Mucosa of rectum (tissue), 2 donors: ENCODE measurements around the gene TTC7B.

Experiments
- H3K27ac ChIP-seq, 2 donors: one replicate each; pipeline ENCODE4 v1.7.0; 2013; ENCODE audit warnings: inconsistent platforms in 2 of 2, low read depth in 2 of 2, low read length in 2 of 2
- H3K27me3 ChIP-seq, 2 donors: one replicate each; pipeline ENCODE4 v1.7.0; 2013; ENCODE audit warnings: low read length in 2 of 2; ENCODE audit not compliant: control insufficient read depth in 2 of 2, insufficient read depth in 2 of 2
- H3K36me3 ChIP-seq, 2 donors: one replicate each; pipeline ENCODE4 v1.7.0; 2013; ENCODE audit warnings: low read length in 2 of 2; ENCODE audit not compliant: control insufficient read depth in 2 of 2, insufficient read depth in 2 of 2
- H3K4me1 ChIP-seq, 2 donors: one replicate each; pipeline ENCODE4 v1.7.0; 2013; ENCODE audit warnings: low read length in 2 of 2, mild to moderate bottlenecking in 1 of 2; ENCODE audit not compliant: control insufficient read depth in 2 of 2, insufficient read depth in 2 of 2
- H3K4me3 ChIP-seq, 2 donors: one replicate each; pipeline ENCODE4 v1.7.0; 2013; ENCODE audit warnings: low read length in 2 of 2
- H3K9ac ChIP-seq, 2 donors: one replicate each; pipeline ENCODE4 v1.7.0; 2013; ENCODE audit warnings: low read length in 2 of 2, low read depth in 1 of 2, mild to moderate bottlenecking in 1 of 2
- H3K9me3 ChIP-seq, 2 donors: one replicate each; pipeline ENCODE4 v1.7.0; 2013; ENCODE audit warnings: low read length in 2 of 2; ENCODE audit not compliant: control insufficient read depth in 2 of 2
- donor health status: healthy.
- donor health status: Normal muscosa, but diverticular disease.

Gene TTC7B

DNA sequence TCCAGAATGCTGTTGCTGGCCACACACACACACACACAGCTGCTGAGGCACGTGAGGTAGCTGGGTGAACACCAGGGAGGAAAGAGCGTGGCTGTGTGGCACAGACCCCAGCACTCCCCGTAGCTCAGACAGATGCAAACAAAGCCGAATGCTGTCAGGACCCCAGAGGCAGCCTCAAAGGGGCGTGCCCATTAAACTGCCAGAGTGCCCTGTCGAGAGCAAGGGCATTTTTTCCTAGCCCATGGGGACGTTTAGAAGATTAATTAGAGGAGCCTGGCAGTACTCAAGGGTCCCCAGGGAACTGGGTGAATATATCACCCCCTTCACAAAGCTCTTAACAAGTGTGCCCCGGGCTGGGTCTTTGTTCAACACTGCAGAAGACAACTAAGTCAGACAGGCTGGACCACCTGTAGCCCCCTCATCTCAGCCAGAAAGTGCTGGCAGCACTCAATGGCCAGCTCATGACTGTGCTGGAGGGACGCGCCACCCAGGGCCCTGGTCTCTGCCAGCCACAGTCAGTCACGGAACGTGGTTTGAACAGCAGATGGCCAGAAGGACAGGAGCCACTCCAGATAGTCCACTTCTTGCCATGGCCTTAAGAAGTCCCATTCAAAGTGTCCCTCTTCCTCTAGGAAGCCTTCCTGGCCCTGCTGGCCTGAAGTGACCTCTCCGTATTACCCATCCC is 37.5 kb downstream of the TTC7B start:
- no peak overlapping the region for H3K27ac ChIP-seq
- no peaks in the 10 kb centered on the region for H3K4me1 ChIP-seq
- H3K36me3 ChIP-seq: no peaks in the 10 kb centered on the region
- no peak overlapping the region for H3K4me3 ChIP-seq
- H3K9me3 ChIP-seq: no peaks in the 10 kb centered on the region
- H3K9ac ChIP-seq: no peak overlapping the region
- no peaks in the 10 kb centered on the region for H3K27me3 ChIP-seq

DNA sequence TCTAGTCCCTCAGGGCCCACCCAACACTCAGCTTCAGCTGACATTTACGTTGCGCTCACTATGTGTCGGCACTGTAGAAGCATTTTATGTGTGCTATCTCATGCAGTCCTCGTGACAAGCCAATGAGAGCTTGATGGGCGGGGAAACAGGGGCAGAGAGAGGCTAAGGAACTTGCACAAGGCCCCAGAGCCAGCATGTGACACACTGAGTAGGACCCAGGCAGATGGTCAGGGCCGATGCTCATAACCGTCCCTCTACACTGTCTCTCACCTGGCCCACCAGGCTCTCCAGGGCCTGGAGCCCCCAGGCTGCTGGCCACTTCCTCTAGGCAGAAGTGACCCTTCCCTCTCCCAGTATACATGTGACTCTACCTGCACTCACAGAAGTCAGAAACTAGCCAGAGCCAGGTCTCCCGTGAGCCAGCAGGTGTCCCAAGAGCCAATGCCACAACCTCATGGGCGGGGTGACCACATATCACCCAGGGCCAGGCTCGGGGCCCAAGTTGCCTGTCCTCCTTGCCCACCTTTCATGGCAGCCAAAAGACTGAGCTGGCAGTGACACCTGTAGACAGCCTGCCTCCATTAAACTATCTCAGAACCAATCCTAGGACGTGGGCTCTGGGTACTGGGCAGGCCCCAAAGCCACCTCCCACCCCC is 38.3 kb downstream of the TTC7B start:
- Histone ChIP-seq H3K4me3 (no peak overlapping the region), H3K27ac (no peak overlapping the region), H3K36me3 (no peaks in the 10 kb centered on the region), H3K9me3 (no peaks in the 10 kb centered on the region), H3K27me3 (no peaks in the 10 kb centered on the region), H3K9ac (no peak overlapping the region), H3K4me1 (no peaks in the 10 kb centered on the region)

DNA sequence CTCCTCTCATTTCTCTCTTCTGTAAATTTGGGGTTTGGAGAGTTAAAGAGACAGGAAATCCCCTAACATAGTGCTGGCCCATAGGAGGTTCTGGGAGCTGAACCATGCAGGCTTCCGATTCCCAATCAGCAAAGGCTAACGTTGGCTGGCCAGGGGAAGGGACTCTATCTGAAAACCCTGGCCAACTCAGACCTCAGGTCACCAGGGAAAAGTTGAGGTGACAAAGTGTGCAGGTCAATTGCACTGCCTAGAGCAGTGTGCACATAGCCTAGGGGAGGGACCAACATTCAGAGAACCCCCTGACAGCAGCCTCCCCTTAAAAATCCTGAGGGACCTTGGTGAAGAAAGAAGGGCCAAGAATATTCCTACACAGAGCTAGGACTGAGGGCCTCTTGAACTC is 38.9 kb downstream of the TTC7B start:
- Histone ChIP-seq H3K27ac (no peak overlapping the region), H3K36me3 (no peaks in the 10 kb centered on the region), H3K9me3 (no peaks in the 10 kb centered on the region), H3K4me1 (no peaks in the 10 kb centered on the region), H3K27me3 (no peaks in the 10 kb centered on the region), H3K4me3 (no peak overlapping the region), H3K9ac (no peak overlapping the region)

DNA sequence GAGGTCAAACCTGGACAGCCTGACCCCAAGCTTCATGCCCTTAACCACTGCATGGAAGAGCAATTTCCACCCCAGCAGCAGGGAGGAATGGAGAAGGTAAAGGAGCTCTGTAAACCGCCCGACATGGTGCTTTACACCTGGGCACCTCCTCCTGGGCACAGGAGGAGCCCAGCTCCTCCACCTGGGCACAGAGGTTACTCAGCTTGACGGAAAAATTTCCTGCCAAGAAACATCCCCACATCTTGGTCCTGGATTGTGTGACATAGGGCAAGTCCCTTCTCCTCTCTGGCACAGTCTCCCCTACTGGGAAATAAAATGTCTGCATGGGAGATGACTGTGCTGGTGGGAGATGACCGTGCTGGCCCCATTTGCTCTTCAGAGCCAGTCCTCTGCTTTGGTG is 40.8 kb downstream of the TTC7B start:
- Histone ChIP-seq H3K27ac (no peak overlapping the region), H3K27me3 (no peaks in the 10 kb centered on the region), H3K36me3 (no peaks in the 10 kb centered on the region), H3K9me3 (no peaks in the 10 kb centered on the region), H3K4me3 (no peak overlapping the region), H3K9ac (no peak overlapping the region), H3K4me1 (no peaks in the 10 kb centered on the region)

DNA sequence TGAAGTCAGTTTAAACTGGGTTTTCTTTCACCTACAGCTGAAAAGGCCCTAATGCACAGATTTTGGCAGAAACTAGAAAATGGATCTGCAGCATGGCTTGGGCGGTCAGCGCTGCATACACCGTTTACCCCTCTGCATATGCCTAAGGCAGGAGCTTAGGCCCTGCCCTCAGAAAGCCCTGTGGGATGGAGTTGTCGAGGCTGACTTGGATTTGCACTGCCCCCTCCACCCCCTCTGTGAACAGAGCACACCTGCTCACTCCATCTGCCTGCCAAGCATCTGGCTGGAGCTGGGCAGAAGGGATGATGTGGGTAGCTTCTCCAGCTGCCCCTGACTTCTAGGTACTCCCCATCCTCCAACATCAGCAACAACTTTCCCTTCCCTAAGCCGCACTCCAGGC is 41.9 kb downstream of the TTC7B start:
- Histone ChIP-seq H3K36me3 (no peaks in the 10 kb centered on the region), H3K9ac (no peak overlapping the region), H3K4me1 (no peaks in the 10 kb centered on the region), H3K27ac (no peak overlapping the region), H3K27me3 (no peaks in the 10 kb centered on the region), H3K4me3 (no peak overlapping the region), H3K9me3 (no peaks in the 10 kb centered on the region)

DNA sequence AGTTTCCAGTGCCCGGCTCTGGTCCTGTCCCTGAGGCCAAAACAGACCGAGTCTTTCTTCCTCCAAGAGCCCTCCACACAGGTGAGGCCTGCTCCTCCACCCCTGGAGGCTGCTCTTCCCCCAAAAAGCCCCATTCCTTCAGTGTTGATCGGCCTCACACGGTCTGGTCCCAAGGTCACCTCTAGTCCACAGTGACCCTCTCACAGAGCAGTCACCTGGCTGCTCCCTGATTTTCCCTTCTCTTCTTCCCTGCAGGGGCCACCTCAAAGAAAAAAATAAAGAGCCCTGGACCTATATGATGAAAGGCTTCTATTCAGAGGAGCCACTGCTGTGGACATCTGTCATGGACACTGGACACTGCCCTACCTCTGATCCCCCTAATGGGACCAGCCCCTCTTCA is 42.5 kb downstream of the TTC7B start:
- Histone ChIP-seq H3K27ac (no peak overlapping the region), H3K4me1 (no peaks in the 10 kb centered on the region), H3K27me3 (no peaks in the 10 kb centered on the region), H3K4me3 (no peak overlapping the region), H3K36me3 (no peaks in the 10 kb centered on the region), H3K9ac (no peak overlapping the region), H3K9me3 (no peaks in the 10 kb centered on the region)

DNA sequence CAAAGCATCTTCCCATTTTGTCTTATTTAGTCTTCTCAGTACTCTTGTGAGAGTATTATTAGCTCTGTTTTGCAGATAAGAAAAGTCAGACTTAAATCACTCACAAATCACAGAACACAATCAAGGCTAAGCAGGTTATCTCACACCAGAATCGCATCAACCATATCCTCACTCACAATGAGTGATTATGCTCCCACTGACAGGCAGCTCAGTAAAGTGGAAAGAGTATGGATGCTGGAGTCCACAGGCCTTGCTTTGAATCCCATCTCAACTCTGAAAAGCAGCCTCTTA is 43.1 kb downstream of the TTC7B start:
- H3K27me3 ChIP-seq: no peaks in the 10 kb centered on the region
- H3K4me3 ChIP-seq: no peak overlapping the region
- H3K9ac ChIP-seq: no peak overlapping the region
- no peak overlapping the region for H3K27ac ChIP-seq
- H3K36me3 ChIP-seq: no peaks in the 10 kb centered on the region
- H3K4me1 ChIP-seq: no peaks in the 10 kb centered on the region
- peaks cover 0 to 2% of the 10 kb centered on the region in 2 donors for H3K9me3 ChIP-seq

DNA sequence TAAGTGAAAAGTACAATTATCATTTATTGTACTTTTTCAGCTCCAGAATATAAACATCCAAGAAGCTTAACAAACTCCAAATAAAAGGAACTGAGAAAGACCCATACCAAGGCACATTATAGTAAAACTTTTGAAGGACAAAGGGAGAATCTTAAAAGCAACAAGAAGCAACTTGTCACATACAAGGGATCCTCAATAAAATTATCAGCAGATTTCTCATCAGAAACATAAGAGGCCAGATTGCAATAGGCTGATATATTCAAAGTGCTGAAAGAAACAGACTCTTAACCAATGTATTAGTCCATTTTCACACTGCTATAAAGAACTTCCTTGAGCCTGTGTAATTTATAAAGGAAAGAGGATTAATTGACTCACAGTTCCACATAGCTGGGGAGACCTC is 48.3 kb downstream of the TTC7B start:
- H3K27me3 ChIP-seq: no peaks in the 10 kb centered on the region
- peaks cover 0 to 3% of the 10 kb centered on the region in 2 donors for H3K36me3 ChIP-seq
- H3K9ac ChIP-seq: no peak overlapping the region
- H3K9me3 ChIP-seq: peaks cover 3 to 10% of the 10 kb centered on the region in 2 donors
- no peak overlapping the region for H3K4me3 ChIP-seq
- no peaks in the 10 kb centered on the region for H3K4me1 ChIP-seq
- H3K27ac ChIP-seq: no peak overlapping the region

DNA sequence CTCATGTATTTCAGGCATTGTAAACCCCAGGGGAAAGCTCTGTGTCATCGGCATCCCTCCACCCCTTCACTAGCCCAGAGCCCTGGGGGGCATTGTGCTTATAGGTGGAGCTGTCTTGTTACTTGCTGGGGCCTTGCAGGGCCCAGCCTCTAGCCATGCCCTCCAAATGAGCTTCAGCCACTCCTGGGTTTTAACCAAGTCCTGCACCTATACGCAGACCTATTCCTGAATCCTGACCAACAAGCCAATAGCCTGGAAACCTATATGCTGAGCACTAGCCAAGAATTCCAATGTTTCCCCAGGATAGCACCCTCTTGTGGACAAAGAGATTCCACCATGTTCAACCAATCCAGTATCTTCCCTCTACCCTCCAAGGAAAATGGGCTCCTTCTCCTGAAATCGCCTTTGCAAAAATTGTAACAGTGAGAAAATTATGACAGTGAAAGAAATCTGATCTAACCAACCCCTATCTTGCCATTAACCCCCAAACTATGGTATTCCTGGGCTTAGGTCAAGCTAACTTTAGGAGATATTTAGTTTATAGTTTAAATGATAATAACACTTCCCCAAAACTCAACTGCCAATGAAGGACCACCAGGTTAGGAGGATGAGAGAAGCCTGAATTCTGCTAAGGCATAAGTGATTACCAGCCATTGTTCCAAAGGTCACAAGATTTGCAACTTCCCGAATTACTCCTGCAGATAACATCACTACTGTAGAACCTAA is 55.5 kb downstream of the TTC7B start:
- Histone ChIP-seq H3K4me3 (no peak overlapping the region), H3K36me3 (no peaks in the 10 kb centered on the region), H3K27me3 (no peaks in the 10 kb centered on the region), H3K4me1 (peaks cover 7% of the 10 kb centered on the region in 2 donors), H3K9me3 (peaks cover 3 to 6% of the 10 kb centered on the region in 2 donors), H3K9ac (no peak overlapping the region), H3K27ac (no peak overlapping the region)

DNA sequence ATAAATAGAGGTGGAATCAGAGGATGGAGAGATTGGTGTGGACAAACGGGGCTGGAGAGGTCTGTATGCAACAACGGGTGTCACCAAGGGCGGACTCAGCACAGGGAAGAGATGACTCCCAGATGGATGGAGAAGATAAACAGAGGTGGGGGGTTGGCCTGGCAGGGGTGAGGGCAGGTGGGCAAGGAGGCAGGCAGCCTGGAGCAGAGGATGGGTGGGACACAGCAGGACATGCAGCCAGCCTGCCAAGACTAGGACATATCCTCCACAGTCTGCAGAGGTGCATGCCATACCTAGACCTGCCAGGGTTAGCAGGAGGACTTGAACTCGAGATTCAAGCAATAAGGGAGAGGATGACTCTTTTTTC is 56.2 kb downstream of the TTC7B start:
- H3K4me1 ChIP-seq: peaks cover 7% of the 10 kb centered on the region in 2 donors
- no peaks in the 10 kb centered on the region for H3K36me3 ChIP-seq
- no peaks in the 10 kb centered on the region for H3K27me3 ChIP-seq
- H3K27ac ChIP-seq: no peak overlapping the region
- no peak overlapping the region for H3K9ac ChIP-seq
- peaks cover 3 to 6% of the 10 kb centered on the region in 2 donors for H3K9me3 ChIP-seq
- no peak overlapping the region for H3K4me3 ChIP-seq
